Bone marrow (tissue), 2 donors: ENCODE measurements around the gene ARL9.
A peak's percentile ranks its signal among the peaks of the same experiment; 100 is the strongest.
"Not testable (repeated sequence)": the region's sequence is repeated elsewhere in the genome, so short reads cannot be mapped to it uniquely, and the experiment has no call there.

Source experiments
- DNase-seq, 2 donors: peaks; one replicate each; lab custom pipeline; 2025; lab: John Stamatoyannopoulos, UW

ARL9 gene, protein sequence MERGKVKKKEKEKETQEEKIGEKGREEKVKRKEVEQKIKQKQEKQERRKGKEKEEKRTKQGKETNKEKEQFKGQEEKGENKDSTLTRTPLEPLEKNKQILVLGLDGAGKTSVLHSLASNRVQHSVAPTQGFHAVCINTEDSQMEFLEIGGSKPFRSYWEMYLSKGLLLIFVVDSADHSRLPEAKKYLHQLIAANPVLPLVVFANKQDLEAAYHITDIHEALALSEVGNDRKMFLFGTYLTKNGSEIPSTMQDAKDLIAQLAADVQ

DNA sequence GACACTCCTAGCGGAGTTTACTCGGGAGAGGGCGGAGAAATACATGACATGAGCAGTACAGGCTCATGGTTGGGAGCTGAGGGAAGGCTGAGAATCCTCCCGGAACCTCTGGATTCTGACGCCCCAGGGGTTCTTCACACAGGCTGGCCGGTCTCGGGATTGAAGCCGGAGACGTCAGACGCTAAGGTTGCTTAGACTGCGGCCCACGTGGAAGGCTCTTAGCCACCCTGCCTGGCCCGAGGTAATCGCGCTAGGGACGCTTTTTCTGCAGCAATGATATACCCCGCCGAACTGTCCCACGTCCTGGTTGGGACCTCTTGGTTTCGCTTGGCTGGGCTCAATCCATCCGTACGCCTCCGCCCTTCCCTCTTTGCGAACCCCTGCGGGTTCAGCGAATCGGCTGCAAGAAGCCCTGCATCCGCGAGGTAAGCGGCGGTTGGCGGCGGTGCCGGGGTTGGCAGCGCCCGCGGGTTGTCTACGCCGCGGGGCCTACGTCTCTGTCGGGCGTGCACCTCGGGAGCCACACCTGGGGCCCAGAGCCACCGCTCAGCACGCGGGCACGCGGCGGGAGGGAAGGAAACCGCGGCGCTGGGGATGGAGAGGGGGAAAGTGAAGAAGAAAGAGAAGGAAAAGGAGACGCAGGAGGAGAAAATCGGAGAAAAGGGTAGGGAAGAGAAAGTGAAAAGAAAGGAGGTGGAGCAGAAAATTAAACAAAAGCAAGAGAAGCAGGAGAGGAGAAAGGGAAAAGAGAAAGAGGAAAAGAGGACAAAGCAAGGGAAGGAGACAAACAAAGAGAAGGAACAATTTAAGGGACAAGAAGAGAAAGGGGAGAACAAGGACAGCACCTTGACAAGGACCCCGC lies at the start of gene ARL9:
Gene ARL9 (plus strand): TSS at position 523 of the 862 bp plus-strand sequence. CDS start 72 bp downstream, at position 595.
- DNase-seq: peak in 1 of 2 donors; percentile 1

DNA sequence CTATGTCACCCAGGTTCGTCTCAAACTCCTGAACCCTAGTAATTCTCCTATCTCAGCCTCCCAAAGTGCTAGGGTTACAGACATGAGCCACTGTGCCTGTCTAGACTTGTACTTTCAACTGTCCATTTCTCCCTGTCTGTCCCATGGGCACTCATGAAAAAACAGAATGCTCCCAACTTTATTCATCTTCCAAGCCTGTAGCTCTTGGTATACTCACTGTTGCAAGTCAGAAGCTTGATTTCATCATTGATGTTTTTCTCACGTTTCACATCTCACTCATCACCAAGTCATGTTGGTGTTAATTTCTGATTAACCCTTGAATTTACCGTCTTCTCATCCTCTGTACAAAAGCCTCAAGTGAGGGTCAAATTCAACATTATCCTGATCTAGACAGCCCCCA lies 45.5 kb upstream of the ARL9 start:
- no peak for DNase-seq

DNA sequence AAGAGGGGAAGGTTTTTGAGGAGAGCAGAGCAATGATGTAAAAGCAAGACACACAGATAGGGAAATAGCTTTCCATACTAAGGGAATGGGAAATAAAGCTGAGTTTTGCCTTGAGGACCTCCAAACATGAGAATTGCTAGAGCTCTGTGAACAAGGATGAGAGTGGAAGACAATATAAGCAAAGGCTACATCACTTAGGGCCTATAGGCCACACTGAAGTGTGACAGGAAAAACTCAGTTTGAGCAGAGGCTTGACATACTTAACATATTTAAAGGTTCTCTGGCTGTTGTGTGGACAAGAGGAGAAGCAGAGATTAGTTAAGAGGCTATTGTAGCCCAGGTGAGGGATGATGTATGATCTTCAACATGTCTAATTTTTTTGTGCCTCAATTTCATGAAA lies 43.4 kb upstream of the ARL9 start:
- DNase-seq: no peak

DNA sequence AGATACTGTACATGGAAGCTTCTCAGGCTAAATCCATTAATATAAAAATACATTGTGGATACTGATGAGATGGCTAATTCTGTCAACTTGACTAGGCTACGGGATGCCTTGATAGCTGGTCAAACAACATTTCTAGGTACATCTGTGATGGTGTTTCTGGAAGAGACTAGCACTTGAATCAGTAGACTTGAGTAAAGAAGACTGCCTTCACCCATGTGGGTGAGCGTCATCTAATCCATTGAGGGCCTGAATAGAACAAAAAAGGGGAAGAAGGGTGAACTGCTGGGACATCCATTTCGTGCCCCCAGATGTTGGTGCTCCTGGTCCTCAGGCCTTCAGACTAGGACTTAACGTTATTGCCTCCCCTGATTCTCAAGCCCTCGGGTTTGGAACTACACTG lies 41.9 kb upstream of the ARL9 start:
- no peak for DNase-seq

DNA sequence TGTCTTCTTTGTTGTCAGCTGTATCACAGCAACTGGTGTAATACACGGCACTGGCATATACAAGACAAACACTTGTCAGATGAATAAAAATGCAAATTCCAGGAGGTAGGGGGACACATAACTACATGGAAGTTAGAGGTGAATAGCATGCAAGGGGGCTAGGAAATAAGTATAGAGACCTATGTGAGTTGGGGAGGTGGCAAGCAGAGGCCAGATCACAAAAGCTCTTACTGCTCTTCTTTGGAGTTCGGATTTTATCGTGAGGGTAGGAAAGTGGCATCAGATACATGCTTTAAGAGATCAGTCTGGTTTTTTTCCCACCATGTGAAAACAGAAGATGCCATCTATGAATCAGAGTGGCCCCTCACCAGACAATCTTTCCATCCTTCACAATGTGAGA lies 41.0 kb upstream of the ARL9 start:
- DNase-seq: no peak

DNA sequence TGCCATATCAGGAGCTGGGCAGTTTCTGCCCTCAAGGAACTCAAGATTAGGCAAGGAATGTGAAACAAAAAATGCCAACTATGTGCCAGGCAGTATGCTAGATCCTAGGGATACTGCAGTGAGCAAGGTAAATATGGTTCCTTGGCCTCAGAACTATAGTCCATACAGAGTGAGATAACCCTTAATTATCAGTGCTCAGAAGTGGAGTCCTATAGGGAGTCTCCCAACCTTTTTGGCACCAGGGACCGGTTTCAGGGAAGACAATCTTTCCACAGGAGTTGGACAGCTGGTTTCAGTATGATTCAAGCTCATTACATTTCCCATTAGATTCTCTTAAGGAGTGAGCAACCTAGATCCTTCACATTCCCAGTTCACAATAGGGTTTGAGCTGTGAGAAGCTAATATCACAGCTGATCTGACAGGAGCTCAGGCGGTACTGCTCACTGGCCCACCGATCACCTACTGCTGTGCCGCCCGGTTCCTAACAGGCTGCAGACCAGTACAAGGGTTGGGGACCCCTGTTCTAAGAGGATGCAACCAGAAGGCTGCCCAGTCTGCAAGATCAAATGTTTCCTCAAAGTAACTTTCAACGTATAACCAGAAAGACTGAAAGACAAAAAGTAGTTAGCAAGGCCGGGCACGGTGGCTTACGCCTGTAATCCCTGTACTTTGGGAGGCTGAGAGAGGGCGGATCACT lies 39.8 kb upstream of the ARL9 start:
- DNase-seq: no peak

DNA sequence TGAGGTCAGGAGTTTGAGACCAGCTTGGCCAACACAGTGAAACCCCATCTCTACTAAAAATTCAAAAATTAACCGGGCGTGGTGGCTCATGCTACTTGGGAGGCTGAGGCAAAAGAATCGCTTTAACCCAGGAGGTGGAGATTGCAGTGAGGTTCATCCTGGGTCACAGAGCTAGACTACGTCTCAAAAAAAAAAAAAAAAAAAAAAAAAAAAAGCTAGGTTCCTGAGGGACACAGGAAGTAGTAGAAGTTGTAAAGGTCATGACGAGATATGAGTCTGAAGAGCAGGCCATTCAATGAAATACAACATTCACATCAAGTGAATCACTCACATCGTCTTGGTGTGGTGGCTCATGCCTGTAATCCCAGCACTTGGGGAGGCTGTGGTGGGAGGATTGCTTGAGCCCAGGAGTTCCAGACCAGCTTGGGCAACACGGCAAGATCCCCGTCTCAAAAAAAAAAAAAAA lies 39.3 kb upstream of the ARL9 start:
- DNase-seq: not testable (repeated sequence)

DNA sequence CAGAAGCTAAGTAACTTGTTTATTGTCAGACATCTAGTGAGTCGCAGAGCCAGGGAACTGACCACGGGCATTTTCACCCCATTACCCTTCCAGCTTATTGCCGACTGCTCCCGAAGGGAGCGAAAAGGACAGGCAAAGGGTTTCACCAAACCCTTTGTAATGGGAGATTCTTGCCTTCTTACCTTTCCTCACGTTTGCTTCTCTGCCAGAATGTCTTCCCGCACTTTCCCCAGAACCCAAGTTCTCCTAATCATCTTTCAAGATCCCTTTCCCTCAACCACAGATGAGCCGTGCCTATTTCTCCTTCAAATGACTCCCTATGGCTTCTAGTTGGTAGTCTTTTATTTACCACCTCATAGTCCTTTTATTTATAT lies 38.7 kb upstream of the ARL9 start:
- no peak for DNase-seq

DNA sequence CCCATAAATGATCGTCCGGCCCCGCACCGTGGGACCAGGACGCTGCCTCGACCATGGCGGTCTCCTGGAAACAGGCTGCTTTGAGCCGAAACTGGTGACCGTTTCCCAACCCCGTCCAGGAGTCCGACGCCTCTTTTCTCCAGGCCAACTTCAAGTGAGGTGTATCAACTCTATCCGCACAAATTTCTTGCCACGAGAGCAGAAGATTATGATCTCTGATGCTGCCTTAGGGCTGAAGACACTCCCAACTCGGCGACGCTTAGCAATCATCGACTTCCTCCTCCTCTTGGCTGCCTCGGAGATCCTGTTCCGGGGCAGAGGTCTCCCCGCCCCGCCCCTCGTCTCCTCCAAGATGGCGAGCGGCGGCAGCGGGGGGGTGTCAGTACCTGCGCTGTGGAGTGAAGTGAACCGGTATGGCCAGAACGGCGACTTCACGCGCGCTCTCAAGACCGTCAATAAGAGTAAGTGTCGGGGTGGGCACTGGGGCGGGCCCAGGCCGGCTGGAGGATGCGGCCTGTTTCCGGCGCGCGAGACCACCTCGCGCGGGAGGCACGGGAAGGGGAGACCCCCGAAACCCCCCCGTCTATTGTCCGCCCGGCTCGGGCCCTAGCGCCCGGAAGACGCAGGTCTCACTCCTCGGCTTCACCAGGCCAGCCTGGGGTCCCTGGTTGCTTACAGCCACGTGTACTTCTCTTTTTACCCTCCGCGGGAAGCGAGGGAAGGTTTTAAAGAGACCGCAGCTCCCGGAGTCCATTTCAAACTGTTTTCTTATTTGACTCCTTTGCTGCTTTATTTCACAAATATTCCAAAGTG lies 38.1 kb upstream of the ARL9 start, which contains the start of gene SRP72:
Gene SRP72 (plus strand): TSS at position 334 of the 813 bp plus-strand sequence. CDS start 19 bp downstream, at position 353.
- DNase-seq: peak; percentile 47 to 85

DNA sequence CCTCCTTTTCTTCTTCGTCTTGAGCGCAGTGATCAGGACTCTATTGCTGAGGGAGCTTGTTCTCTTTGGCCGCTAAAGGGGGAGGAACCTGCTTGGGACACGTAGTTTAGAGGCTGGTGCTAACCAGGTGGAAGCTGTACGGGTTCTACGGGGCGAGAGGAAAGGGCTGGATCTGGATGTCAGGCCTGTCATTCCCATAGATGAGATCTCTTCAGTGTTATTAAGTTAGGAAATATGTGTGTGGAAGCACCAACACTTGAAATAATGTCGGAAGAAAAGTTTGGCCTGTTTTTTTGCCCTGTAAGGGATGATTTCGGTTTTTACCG lies 37.5 kb upstream of the ARL9 start:
- DNase-seq: no peak

DNA sequence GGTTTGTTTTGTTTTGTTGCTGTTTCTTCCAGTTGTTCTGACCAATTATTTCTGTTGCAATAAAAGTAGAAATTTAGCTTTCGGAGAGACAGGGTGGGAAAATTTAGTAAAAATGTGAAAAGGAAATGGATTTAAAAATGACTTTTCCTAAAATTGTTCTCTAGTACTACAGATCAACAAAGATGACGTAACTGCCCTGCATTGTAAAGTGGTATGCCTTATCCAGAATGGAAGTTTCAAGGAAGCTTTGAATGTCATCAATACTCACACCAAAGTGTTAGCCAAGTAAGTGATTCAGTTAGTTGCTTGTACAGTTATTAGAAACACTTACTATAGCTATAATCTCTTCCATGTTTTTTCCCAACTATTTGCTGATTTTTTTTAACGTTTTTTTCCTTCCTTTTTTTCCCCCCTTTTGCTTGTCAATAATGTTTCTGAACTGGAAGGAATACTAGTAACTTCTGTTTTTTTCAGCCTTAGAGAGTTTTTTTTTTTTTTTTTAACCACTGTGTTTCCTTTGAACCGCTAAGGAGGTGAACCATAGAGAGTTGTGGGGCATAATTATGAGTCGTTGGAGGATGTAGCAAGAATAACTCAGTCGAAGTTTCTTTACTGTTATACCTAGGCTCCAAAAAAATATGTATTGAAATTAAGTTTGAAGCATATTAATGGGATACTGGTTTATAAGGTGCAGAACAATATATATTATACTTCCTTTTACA lies 35.9 kb upstream of the ARL9 start:
- peak in 1 of 2 donors; percentile 38 for DNase-seq

DNA sequence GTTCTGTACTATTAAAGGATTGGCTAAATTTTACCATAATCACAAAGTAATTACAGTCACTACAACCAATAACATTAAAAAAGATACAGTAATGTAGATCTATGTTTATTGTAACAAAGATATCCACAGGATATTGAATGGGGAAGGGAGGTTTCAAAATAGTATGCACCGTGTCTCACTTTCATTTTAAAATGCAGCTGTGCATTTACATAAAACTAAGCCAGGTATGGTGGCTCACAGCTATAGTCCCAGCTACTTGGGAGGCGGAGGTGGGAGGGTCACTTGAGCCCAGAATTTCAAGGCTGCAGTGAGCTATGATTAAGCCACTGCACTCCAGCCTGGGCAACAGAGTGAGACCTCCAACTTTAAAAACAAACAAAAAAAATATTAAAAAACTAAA lies 29.7 kb upstream of the ARL9 start:
- no peak for DNase-seq

DNA sequence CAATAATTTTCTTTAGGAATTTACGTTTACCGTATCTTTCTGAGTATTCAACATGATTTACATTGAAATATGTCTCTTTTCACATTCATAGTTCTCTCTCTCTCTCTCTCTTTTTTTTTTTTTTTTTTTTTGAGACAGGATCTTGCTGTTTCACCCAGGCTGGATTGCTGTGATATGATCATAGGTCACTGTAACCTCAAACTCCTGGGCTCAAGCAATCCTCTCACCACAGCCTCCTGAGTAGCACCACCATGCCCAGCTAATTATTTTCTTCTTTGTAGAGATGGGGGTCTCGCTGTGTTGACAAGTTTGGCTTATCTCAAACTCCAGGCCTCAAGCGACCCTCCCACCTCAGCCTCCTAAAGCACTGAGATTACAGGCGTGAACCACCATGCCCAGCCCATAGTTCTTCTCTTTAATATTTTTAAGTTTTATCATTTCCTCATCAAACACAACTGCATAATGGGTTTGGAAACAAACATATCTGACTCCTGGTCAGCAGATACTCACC lies 28.3 kb upstream of the ARL9 start:
- DNase-seq: no peak

DNA sequence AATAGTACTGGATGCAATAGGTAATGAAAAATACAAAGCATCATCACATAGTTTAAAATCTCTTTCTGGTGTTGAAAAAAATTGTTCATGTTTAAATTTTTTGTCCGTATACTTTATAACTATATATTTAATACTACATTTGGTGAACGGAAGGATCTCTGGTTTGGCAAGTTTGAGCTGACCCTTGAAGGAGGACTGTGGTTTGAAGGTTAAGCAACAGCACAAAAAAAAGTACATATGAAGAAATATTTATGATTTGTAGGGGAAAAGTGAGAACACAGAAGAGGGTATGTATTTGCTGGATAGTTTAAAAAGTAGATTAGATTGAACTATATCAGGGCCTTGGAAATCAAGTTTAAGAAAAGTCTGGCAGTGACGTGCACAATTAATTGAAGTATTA lies 24.9 kb upstream of the ARL9 start:
- DNase-seq: no peak

DNA sequence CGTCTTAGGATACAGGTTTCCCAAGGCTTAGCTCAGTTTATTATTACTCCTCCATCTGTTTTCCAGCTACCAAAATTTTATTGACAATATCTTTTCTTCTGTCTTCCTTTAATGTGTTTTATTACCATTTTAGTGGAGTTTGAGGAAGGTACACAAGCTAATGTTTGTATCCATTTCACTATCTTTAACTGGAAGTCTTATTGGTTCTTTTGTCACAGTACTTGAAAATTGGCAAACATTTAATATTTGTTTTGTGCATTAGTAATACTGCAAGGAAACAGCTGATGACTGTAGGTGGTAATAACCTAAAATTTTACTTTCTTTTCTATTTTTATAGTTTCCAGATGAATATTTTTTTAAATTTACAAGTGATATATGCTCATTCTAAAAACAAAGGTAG lies 9.3 kb upstream of the ARL9 start:
- DNase-seq: no peak

DNA sequence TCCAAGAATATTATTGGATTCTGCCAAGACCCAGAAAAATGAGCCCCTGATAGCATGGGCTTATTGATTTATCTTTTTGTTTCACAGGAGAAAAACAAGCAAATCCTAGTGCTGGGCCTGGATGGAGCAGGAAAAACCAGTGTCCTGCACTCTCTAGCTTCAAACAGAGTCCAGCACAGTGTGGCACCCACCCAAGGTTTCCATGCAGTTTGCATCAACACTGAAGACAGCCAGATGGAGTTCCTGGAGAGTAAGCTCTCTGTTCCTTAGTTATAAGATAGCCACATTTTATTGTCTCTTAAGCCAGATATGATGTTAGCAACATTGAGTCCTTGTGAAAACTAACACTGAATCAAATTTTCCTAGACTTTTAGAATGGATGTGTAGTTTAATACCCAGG lies 5.5 kb downstream of the ARL9 start:
- DNase-seq: no peak

DNA sequence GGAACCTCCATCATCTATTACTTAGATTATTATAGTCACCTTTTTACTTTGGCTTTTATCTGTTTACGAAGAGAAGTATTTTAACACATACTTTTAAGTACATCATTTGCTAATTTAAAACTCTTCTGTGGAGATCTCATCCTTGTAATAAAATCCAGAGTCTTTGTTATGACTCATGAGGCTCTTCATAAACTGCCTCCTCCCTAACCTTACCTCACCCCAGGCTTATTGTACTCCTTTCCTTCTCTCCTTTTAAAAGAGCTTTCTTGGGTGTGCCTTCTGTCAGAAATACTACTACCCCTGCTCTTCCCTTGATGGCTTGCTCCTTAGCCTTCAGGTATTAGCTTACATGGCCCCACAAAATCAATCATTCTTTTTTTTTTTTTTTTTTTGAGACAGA lies 6.6 kb downstream of the ARL9 start:
- no peak for DNase-seq

DNA sequence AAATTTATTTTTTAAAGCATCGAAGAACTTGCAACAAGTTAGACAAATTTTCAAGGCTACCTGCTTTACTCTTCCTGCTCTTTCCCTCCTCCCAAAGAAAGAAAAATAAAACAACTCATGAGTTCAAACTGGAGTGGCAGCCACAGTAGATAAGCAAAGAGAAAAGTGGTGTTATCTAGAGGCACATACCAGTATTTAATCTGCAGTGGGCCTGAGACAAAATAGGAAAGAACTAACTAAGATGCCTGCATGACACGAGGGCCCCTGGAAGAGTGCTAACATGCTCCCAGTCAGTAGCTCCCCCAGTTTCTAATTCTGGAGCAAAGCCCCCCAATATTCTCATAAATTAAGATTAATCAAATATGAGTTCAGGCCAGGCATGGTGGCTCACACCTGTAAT lies 7.9 kb downstream of the ARL9 start:
- DNase-seq: no peak

DNA sequence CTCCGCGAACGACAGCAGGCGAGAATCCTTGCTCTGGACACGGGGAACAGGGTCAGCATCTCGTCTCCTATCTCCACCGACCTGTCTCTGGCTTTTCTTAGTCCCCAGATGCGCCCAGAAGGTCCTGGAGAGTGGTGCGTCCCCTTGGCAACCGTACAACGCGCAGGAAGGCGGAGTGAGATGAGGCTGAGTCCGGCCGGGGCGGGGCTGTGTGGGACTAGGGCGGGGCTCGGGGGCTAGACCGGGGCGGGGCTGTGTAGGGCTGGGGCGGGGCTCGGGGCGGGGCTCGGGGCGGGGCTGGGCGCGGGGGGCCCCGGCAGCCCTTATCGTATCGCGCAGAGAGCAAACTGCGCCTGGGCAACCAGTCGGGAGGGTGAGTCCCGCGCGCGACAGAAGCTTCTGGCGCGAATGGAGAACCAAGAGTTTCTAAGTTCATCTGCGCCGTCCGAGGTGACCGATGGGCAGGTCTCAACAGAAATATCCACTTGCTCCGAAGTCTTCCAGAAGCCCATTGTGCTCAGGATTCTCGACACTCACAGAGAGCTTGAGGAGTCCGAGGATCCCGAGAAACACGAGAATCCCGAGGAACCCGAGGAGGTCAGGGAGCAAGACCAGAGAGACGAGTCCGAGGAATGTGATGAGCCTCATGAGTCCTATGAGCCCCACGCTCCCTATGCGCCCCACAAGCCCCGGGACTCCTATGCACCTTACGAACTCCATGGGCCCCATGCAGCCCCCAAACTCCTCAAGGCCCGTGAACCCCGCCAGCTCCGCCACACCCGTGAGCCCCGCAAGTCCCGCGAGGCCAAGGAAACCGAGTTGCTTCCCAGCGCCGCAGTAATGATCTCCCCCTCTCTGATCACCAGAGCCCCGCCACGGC lies 24.9 kb downstream of the ARL9 start:
- DNase-seq: peak; percentile 44 to 64

DNA sequence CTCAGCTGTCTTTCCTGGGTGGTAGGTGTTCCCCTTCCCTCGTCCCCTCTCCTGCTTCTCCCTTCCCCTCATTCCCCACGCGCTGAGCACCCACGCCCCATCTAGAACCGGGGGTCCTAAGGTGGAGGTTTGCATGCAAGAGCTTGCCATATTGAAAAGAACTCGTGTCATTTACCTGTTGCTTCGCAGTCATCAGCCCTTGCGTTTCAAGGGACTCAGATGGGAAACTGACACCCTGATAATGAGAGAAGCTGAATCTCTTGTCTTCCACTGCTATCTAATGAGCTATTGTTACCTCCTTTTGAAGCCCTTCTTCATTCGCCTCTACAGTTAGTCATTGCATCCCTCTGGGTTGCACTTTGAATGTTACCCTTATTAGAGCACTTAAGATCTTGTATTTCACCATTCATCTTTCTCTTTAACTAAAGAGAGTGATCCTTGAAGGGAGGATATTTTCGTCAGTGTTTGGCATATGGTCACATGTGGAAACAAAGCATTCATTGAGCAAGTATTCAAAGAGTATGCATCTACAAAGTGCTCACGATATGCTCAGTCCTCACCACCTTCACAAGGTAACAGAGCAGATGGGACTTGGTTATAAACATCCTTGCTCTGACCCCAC lies 25.7 kb downstream of the ARL9 start:
- DNase-seq: no peak
